Kidney epithelial cell (primary cell): Measurements from ENCODE around the gene EPHB1. TPM values are rescaled to one million over a fixed set of nuclear protein-coding genes. Genes with fewer than 3 reads are reported as not detected.

Source experiments
- DNase-seq: peaks from one replicate; pipeline ENCODE4 v3.0.0-alpha.2; 2010; ENCODE audit warnings: low read depth
- H3K27me3 ChIP-seq: 2 replicates; pipeline ENCODE4 v1.6.0; 2011; ENCODE audit warnings: low read length; ENCODE audit not compliant: control insufficient read depth, insufficient read depth
- H3K36me3 ChIP-seq: 2 replicates; pipeline ENCODE4 v1.5.1; 2011; ENCODE audit warnings: low read length; ENCODE audit not compliant: control insufficient read depth, insufficient read depth
- H3K4me3 ChIP-seq: 2 replicates; pipeline ENCODE4 v1.5.1; 2011; ENCODE audit warnings: low read depth, mild to moderate bottlenecking, control low read depth, low read length
- CTCF ChIP-seq: IDR thresholded peaks from 2 replicates; pipeline ENCODE4 v1.5.1; 2011; ENCODE audit warnings: mild to moderate bottlenecking, moderate library complexity, low read length, control low read depth, inconsistent platforms; ENCODE audit not compliant: insufficient read depth, poor library complexity, severe bottlenecking
- total RNA-seq: library from RNA; depleted of rRNA; stranded (reverse); fragments of >200 nt; gene quantifications from 2 replicates; pipeline ENCODE4 v1.2.3, GENCODE V29; 2015

The EPHB1 gene
- total RNA-seq, 1 donor from 2014 or later: 10.8 TPM

DNA sequence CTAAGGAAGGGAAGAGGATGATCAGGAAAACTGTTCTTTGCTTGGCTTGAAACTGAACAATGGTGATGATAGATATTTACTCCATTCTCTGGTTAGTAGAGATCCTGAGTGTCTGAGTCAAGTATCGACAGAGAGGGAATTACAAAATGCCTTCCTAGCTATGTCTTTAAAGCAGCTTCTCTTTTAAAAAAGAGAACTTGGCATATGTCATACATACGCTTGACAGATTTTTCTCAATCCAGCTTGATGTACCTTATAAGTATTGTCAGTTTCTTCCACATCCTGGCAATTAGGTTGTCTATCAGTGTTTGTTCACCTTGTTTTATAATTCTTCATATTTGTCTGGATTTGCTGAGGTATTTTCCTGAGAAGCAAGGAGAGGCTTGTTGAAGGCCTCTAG is 5.0 kb upstream of the EPHB1 start:
- H3K27me3 ChIP-seq: no peaks in the 10 kb centered on the region
- no peak for DNase-seq
- TF ChIP-seq CTCF: no peak
- no peak overlapping the region for H3K4me3 ChIP-seq
- H3K36me3 ChIP-seq: no peaks in the 10 kb centered on the region

- no peak for TF ChIP-seq CTCF
- H3K27me3 ChIP-seq: peaks cover 5% of the 10 kb centered on the region
- DNase-seq: no peak
- no peaks in the 10 kb centered on the region for H3K36me3 ChIP-seq
- H3K4me3 ChIP-seq: no peak overlapping the region
These were observed 3.1 kb upstream of the EPHB1 start for GRCh38 chr3:134791992-134792391.

DNA sequence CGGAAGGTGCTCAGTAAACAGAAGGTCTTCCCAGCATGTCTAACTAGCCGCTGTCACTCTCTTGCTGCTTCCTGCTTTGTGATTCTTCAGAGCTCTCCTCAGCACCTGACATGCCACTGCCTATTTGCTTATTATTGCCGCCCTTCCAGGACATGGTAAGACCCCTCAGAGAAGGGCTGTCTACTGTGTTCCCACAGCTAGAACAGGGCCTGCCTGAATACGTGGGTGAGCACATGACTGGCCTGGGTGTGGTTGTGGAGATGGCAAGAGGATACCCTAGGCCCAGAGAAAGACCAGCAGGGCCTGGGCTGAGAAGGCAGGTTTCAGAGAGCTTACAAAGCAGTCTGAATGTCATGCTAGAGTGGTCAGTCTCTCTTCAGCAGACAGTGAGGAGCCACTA is 2.4 kb upstream of the EPHB1 start:
- TF ChIP-seq CTCF: no peak
- DNase-seq: no peak
- H3K36me3 ChIP-seq: no peaks in the 10 kb centered on the region
- H3K4me3 ChIP-seq: no peak overlapping the region
- H3K27me3 ChIP-seq: peaks cover 11% of the 10 kb centered on the region

DNA sequence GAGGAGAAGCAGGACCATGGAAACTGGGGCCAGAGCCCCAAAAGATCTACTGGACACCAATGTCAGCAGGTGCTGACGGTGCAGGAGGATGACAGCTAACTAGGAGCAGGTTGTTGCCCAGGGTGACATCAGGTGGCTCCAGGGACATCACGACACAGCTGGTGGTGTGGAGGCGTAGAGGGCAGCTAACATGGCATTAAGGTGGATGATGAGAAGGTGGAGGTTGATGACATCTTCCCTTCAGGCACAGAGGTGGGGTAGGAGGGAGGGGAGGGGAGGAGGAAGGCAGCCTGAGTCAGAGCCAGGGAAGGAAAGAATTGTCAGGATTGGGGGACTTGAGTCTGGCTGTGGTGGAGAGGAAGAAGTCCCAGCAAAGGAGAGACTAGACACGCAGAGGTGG is 1.5 kb upstream of the EPHB1 start:
- no peak for TF ChIP-seq CTCF
- H3K27me3 ChIP-seq: peaks cover 11% of the 10 kb centered on the region
- no peak overlapping the region for H3K4me3 ChIP-seq
- DNase-seq: no peak
- H3K36me3 ChIP-seq: no peaks in the 10 kb centered on the region

GRCh38 chr3:134794323-134794722 is 737 bp upstream of the EPHB1 start:
- no peaks in the 10 kb centered on the region for H3K36me3 ChIP-seq
- no peak for DNase-seq
- no peak overlapping the region for H3K4me3 ChIP-seq
- no peak for TF ChIP-seq CTCF
- H3K27me3 ChIP-seq: peaks cover 11% of the 10 kb centered on the region

DNA sequence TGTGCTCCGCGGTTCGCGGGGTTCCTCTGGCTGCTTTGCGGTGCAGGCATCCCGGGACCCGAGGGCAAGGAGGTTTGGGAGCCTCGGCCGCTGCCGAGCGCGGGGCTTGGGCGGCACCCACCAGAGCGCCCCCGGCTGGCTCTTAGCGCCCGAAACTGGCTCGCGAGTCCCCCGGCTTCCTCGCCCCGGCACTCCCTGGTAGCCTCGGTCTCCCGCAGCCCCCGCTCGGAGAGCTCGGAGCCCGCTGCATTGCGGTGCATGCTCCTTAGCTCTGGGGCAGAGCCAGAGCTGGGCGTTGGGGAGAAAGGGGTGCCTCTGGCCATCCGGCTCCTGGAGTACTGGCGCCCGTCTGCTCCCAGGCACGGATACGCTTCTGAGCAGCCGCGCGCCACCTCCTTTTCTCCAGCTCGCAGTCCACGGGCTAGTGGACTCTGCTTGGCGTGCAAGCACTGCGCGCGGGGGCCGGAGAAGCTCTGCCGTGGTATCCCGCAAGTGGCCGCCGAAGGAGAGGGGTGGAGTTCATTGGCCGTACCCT is 753 bp downstream of the EPHB1 start:
- H3K36me3 ChIP-seq: no peaks in the 10 kb centered on the region
- DNase-seq: no peak
- H3K4me3 ChIP-seq: peak overlapping the region; percentile 75
- H3K27me3 ChIP-seq: peaks cover 11% of the 10 kb centered on the region
- peak; percentile 5 for TF ChIP-seq CTCF
